GM10266 (cell line): ENCODE measurements around the gene TREML4.
A peak's percentile ranks its signal among the peaks of the same experiment; 100 is the strongest.

Experiments
- DNase-seq: peaks from one replicate; pipeline ENCODE4 v3.0.0; 2012; ENCODE audit errors: extremely low spot score
- TF ChIP-seq, protein P1 (sequence below): IDR thresholded peaks from 2 replicates; pipeline ENCODE4 v1.5.1; 2012; ENCODE audit warnings: mild to moderate bottlenecking, low read depth; ENCODE audit not compliant: control insufficient read depth, insufficient read depth; ENCODE audit errors: missing control alignments

TREML4 gene

DNA sequence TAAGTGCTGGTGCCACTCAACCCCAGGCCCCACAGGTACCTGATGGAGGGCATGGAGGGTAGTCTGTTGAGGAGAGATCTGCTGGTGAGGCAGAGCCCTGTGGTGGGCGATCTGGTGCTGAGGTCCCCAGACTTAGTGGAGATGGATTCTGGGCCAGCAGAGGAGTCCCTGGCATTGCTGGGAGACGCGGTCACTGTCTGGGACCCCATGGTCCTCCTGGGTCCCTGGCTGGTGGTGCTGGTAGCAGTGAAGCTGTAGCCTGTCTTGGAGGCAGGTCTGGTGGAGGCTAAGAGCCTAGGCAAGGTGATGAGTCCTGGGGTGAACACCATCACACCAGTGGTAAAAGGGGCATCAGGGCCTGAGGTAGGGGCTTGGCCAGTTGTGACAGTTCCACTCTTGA lies 33.8 kb upstream of the TREML4 start:
- DNase-seq = no peak
- TF ChIP-seq, protein P1, sequence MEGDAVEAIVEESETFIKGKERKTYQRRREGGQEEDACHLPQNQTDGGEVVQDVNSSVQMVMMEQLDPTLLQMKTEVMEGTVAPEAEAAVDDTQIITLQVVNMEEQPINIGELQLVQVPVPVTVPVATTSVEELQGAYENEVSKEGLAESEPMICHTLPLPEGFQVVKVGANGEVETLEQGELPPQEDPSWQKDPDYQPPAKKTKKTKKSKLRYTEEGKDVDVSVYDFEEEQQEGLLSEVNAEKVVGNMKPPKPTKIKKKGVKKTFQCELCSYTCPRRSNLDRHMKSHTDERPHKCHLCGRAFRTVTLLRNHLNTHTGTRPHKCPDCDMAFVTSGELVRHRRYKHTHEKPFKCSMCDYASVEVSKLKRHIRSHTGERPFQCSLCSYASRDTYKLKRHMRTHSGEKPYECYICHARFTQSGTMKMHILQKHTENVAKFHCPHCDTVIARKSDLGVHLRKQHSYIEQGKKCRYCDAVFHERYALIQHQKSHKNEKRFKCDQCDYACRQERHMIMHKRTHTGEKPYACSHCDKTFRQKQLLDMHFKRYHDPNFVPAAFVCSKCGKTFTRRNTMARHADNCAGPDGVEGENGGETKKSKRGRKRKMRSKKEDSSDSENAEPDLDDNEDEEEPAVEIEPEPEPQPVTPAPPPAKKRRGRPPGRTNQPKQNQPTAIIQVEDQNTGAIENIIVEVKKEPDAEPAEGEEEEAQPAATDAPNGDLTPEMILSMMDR = no peak

DNA sequence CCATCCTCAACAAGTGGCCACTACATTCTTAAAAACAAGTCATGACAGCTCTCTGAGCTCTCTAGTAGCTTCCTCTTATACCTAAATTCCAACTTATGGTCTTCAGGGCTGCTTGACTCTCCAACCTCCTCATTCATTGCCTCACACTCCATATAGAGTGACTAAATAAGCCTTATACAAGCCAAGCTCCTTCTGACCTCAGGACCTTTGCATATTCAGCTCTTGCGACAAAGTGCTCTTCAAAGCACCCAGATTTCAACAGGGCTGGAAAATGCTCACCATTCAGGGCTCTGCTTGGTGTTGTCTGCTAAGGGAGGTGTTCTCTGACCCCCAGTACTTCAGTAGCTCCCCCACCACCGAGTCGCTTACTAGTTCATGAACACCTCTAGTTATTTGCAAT lies 30.9 kb upstream of the TREML4 start:
- TF ChIP-seq, protein P1 = no peak
- no peak for DNase-seq

DNA sequence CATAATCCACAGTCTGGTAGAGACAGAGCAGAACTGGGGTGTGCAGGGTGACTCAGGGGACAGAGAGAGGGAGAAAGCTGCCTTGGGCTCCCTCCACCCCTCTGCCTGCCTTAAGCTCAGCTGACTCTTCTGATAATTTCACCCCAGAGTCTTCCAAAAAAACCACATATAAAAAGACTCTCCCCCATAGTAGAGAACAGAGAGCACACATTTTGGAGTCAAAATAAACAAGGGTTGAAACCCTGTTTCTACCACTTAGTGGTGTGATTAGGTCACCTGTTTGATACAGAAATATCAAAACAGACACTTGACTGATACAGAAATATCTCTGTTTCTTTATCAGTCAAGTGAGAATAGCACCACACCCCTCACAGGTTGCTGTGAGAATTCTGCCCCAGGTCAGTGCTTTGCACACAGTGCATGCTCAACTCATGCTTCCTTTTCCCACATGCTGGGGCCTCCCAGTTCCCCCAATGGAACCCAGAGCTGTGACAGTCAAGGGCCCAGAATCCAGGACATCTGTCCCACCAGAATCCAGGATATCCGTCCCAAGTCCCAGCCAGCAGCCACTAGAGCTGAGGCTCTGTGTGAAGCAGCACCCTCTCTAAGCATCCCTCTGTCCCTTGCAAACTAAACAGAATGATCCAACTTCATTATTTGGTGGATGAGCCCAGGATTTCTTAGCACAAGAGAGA lies 28.4 kb upstream of the TREML4 start:
- TF ChIP-seq, protein P1 = no peak

GRCh38 chr6:41200296-41200900 lies 27.8 kb upstream of the TREML4 start:
- DNase-seq = no peak
- TF ChIP-seq, protein P1 = no peak

More for the DNA sequence above, 28.4 kb upstream of the TREML4 start:
- DNase-seq = peak; percentile 34

DNA sequence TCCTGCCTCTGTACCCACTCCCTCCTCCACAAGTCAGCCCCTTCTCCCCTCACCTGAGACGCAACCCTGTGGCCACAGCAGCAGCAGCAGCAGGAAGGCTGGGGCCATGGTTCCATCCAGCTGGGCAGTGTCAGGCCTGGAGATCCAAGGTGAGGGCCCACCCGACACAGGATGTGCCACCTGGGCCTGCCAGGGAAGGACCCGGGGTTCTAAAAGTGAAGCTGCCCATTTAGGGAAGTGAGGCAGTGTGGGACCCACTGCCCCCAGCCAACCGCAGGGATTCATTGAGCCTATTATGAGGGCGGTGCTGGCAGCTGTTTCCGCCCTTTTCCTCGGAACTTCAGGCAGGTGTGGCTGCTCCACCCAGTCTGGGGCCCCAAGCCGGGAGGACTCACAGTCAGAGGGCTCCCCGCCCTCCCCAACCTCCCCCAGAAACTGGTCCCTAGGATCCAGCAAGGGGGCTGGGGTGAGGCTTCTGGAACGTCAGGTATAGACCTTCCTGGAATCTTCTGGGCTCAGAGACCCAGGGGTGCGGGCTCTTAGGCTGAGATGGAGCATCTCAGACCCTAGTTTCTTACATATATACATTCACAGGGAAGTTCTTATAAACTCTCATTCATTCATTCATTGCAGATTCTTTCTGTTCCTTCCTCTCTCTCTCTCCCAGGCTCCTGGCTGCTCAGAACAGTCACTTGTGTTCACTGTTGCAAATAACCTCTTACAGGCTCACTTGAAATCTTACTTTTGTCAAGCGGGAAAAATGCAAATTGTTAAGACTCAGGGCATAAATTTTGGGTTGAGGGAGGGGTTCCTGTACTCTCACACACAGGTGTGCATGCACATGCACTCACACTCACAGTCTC lies 27.0 kb upstream of the TREML4 start, which contains the start of gene TREML2:
TREML2 (minus strand) TSS at position 249 of the 863 bp plus-strand sequence; CDS start at position 108, 141 bp downstream.
- TF ChIP-seq, protein P1 = no peak

GRCh38 chr6:41201764-41202173 lies 26.4 kb upstream of the TREML4 start:
- TF ChIP-seq, protein P1 = no peak
- DNase-seq = no peak

More for the DNA sequence above, 27.0 kb upstream of the TREML4 start, which contains the start of gene TREML2:
- no peak for DNase-seq
